Cardiac muscle cell (in vitro differentiated cells and primary cell): ENCODE data around the gene RAD23B. TPM values are rescaled to one million over a fixed set of nuclear protein-coding genes. Genes with fewer than 3 reads are reported as not detected.
A peak's percentile ranks its signal among the peaks of the same experiment; 100 is the strongest.

Source experiments
- DNase-seq, 2 donors: peaks; one replicate each; pipeline versions ENCODE4 v3.0.0 to v3.0.0-alpha.2; 2010 to 2017; ENCODE audit warnings: low read depth in 1 of 2, low spot score in 1 of 2
- H3K27ac ChIP-seq: fragments of 200-600 bp; sonication (generic); 2 replicates; pipeline ENCODE4 v1.5.1; 2016
- H3K27me3 ChIP-seq: fragments of 200-600 bp; sonication (generic); 2 replicates; pipeline ENCODE4 v1.6.0; 2016; ENCODE audit warnings: control low read depth
- H3K36me3 ChIP-seq: fragments of 200-600 bp; sonication (generic); 2 replicates; pipeline ENCODE4 v1.5.1; 2016; ENCODE audit warnings: control low read depth
- H3K4me1 ChIP-seq: fragments of 200-600 bp; sonication (generic); 2 replicates; pipeline ENCODE4 v1.8.1; 2017; ENCODE audit warnings: low read depth, mild to moderate bottlenecking, mixed run types
- H3K4me3 ChIP-seq: fragments of 200-600 bp; sonication (generic); 2 replicates; pipeline ENCODE4 v1.5.1; 2016; ENCODE audit warnings: mild to moderate bottlenecking
- H3K9me3 ChIP-seq: fragments of 200-600 bp; sonication (generic); 2 replicates; pipeline ENCODE4 v1.5.1; 2017; ENCODE audit warnings: low read depth, mild to moderate bottlenecking, control low read depth
- CTCF ChIP-seq: IDR thresholded peaks from 2 replicates; pipeline ENCODE4 v1.5.1; 2012; ENCODE audit warnings: low read depth, mild to moderate bottlenecking, low read length
- polyA plus RNA-seq: library from polyadenylated mRNA; unstranded; fragments of >200 nt; fragmentation: Nextera tagmentation; extraction: Ambion mirVana; gene quantifications from 2 replicates; pipeline ENCODE4 v1.2.1, GENCODE V29; 2016
- total RNA-seq: library from RNA; depleted of rRNA; stranded (reverse); fragments of >200 nt; gene quantifications from 2 replicates; pipeline ENCODE4 v1.2.3, GENCODE V29; 2016

RAD23B gene
- total and polyA plus RNA-seq, 2 experiments from 2014 or later = 11.7 to 88.5 TPM

- Histone ChIP-seq H3K9me3 (no peaks in the 10 kb centered on the region), H3K4me1 (peaks cover 8% of the 10 kb centered on the region), H3K27ac (no peak overlapping the region), H3K27me3 (no peaks in the 10 kb centered on the region), H3K36me3 (no peaks in the 10 kb centered on the region), H3K4me3 (no peak overlapping the region)
- no peak for TF ChIP-seq CTCF
- peak in 1 of 2 donors; percentile 11 for DNase-seq
These were observed 5.6 kb downstream of the RAD23B start for GRCh38 chr9:107288701-107289100.

GRCh38 chr9:107290619-107291018 is 7.5 kb downstream of the RAD23B start:
- no peaks in the 10 kb centered on the region for H3K9me3 ChIP-seq
- H3K4me3 ChIP-seq = no peak overlapping the region
- H3K4me1 ChIP-seq = peaks cover 8% of the 10 kb centered on the region
- H3K36me3 ChIP-seq = no peaks in the 10 kb centered on the region
- no peak for TF ChIP-seq CTCF
- no peak for DNase-seq
- H3K27me3 ChIP-seq = no peaks in the 10 kb centered on the region
- H3K27ac ChIP-seq = no peak overlapping the region

GRCh38 chr9:107292821-107293542 is 9.9 kb downstream of the RAD23B start:
- no peak for TF ChIP-seq CTCF
- peak in 1 of 2 donors; percentile 25 for DNase-seq
- H3K4me3 ChIP-seq = no peak overlapping the region
- H3K9me3 ChIP-seq = no peaks in the 10 kb centered on the region
- no peaks in the 10 kb centered on the region for H3K27me3 ChIP-seq
- H3K27ac ChIP-seq = peak overlapping the region; percentile 40
- peaks cover 3% of the 10 kb centered on the region for H3K4me1 ChIP-seq
- no peaks in the 10 kb centered on the region for H3K36me3 ChIP-seq

- H3K27ac ChIP-seq = peak overlapping the region; percentile 42
- H3K4me3 ChIP-seq = no peak overlapping the region
- no peaks in the 10 kb centered on the region for H3K27me3 ChIP-seq
- H3K36me3 ChIP-seq = no peaks in the 10 kb centered on the region
- TF ChIP-seq CTCF = no peak
- DNase-seq = no peak
- peaks cover 3% of the 10 kb centered on the region for H3K4me1 ChIP-seq
- no peaks in the 10 kb centered on the region for H3K9me3 ChIP-seq
These were observed 10.5 kb downstream of the RAD23B start for GRCh38 chr9:107293543-107294085.

- Histone ChIP-seq H3K27me3 (no peaks in the 10 kb centered on the region), H3K9me3 (no peaks in the 10 kb centered on the region), H3K36me3 (no peaks in the 10 kb centered on the region), H3K27ac (peak overlapping the region; percentile 49), H3K4me3 (no peak overlapping the region), H3K4me1 (peaks cover 11% of the 10 kb centered on the region)
- TF ChIP-seq CTCF = no peak
- no peak for DNase-seq
These were observed 11.7 kb downstream of the RAD23B start for GRCh38 chr9:107294756-107295155.
